HG02884 (cell line): ENCODE measurements around the gene ENPP4.
A peak's percentile ranks its signal among the peaks of the same experiment; 100 is the strongest.
"Not testable (repeated sequence)": the region's sequence is repeated elsewhere in the genome, so short reads cannot be mapped to it uniquely, and the experiment has no call there.

ENCODE experiments used
- ATAC-seq: cut with Tn5 transposase; IDR thresholded peaks from one replicate; pipeline ENCODE4 v1.9.1; 2021; ENCODE audit warnings: mild to moderate bottlenecking, moderate library complexity; ENCODE audit not compliant: unreplicated experiment

The ENPP4 gene, protein sequence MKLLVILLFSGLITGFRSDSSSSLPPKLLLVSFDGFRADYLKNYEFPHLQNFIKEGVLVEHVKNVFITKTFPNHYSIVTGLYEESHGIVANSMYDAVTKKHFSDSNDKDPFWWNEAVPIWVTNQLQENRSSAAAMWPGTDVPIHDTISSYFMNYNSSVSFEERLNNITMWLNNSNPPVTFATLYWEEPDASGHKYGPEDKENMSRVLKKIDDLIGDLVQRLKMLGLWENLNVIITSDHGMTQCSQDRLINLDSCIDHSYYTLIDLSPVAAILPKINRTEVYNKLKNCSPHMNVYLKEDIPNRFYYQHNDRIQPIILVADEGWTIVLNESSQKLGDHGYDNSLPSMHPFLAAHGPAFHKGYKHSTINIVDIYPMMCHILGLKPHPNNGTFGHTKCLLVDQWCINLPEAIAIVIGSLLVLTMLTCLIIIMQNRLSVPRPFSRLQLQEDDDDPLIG

DNA sequence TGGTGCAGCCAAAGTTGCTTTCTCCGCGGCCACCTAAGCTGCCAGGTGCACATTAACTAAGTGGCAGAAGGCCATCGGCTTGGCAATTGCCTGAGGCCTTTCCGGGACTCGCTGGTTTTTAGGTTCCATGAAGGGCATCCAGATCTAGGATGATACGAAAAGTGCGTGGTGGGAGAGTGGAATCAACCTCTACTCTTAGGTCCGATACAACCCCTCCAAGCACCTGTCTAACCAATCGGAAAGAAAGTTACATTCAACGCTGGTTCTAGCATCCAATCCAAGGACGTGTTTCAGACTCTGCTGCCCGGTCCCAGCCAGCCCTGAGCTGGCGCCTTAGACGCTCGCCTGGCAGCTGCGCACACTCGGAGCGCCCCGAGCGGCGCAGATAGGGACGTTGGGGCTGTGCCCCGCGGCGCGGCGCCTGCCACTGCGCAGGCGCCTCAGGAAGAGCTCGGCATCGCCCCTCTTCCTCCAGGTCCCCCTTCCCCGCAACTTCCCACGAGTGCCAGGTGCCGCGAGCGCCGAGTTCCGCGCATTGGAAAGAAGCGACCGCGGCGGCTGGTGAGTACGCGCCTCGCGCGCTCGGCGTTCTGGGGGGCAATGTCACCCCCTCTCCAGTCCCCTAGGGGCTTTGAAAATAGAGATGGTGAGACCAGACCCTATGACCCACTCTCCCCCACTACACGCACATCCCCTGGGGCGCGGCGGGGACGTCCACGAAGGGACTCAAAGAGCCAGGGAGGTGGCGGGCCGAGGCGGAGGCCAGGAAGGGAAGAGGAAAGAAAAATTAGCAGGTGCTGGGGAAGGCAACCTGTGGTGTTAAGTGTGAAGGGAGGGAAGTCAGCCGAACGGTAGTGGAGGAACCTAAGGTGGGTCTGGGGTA is at the start of gene ENPP4:
Gene ENPP4 (plus strand): TSS at position 361 of the 883 bp plus-strand sequence. CDS start 9,595 bp downstream, outside the sequence.
- ATAC-seq: peak; percentile 91

- ATAC-seq: no peak
Observed at GRCh38 chr6:46080111-46080510, 49.7 kb upstream of the ENPP4 start.

DNA sequence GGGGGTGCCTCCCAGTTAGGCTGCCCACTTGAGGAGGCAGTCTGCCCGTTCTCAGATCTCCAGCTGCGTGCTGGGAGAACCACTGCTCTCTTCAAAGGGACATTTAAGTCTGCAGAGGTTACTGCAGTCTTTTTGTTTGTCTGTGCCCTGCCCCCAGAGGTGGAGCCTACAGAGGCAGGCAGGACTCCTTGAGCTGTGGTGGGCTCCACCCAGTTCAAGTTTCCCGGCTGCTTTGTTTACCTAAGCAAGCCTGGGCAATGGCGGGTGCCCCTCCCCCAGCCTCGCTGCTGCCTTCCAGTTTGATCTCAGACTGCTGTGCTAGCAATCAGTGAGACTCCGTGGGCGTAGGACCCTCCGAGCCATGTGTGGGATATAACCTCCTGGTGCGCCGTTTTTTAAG is 44.1 kb upstream of the ENPP4 start:
- not testable (repeated sequence) for ATAC-seq

GRCh38 chr6:46090115-46091079 is 39.4 kb upstream of the ENPP4 start:
- ATAC-seq: no peak

DNA sequence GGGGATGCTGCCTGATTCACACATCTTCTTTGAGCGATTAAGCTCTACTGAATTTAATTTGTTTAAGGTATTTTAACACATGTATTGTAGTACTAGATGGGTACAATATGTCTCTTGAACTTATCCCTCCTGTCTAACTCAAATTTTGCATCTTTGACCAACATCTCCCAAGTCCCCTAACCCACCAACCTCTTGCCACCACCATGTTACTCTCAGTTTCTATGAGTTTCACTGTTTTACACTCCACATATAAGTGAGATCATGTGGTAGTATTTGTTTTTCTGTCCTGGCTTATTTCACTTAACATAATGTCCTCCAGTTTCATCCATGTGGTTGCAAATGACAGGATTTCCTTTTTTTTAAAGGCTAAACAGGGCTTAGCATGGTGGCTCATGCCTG is 38.7 kb upstream of the ENPP4 start:
- ATAC-seq: no peak

GRCh38 chr6:46095251-46095650 is 34.5 kb upstream of the ENPP4 start:
- ATAC-seq: no peak

GRCh38 chr6:46097366-46097765 is 32.4 kb upstream of the ENPP4 start:
- no peak for ATAC-seq

DNA sequence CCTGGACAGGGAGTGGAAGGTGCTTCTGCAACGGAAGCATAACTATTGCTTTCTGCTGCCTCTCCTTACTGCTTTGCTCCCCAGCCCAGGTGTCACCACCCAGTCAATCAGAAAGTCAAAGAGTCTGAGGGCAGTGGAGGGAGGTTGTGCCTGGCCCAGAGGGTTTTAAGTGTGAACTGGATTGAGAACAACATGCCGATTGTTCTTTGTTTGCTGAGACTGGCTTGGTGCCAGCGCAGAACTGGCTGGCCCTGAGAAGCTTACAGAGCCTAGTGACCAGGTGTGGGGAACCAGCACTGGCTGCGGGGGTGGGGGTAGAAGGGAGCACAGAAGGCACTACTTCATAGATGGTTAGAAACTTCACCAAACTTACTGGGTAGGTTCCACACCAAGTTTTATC is 31.1 kb upstream of the ENPP4 start:
- ATAC-seq: no peak

DNA sequence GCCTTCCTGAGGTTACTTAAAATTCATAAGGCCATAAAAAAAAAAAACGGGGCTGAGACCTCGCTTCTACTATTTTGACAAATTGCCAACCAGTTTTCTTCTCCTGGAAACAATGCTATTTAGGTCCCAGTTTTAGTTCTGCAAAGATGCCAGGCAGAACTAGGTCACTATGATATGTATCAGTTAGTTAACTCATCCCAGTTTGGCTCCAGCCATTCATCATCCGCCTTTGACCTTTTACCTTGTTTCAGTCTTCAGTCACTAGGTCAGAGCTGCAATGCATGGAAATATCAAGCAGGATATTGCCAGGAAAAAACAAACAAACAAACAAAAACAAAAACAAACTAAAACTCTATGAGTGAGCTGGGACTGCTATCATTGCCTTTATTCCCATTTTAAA is 29.8 kb upstream of the ENPP4 start:
- ATAC-seq: no peak

GRCh38 chr6:46102123-46102522 is 27.7 kb upstream of the ENPP4 start:
- ATAC-seq: no peak

DNA sequence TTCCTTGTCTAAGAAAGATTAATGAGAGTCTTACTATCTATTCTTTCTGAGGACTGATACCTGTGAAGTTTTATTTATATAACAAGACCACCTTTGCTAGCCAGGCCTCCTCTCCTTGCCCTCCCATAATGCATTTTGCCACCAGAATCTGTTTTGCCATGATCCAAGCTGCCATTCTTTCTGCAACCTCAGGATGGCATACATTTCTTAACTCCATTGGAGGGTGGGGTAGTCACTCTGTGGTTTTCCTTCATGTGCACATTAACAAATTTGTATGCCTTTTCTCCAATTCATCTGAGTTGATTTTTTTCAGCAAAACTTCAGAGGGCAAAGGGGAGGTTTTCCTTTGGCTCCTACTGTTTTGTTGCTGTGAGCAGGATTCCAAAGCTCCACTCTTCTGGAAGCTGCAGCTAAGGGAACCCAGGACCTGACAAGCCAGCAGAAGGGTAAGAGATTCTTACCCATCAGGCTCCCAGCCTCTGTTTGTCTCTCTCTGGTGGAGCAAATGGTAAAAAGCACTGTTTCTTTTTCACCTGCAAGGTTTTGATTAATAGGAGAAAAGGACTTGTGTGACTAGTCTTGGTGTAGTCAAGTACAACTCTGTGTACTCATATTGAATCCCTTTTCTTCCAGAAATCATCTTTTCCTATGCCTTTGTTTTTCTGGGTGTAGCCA is 26.2 kb upstream of the ENPP4 start:
- no peak for ATAC-seq

DNA sequence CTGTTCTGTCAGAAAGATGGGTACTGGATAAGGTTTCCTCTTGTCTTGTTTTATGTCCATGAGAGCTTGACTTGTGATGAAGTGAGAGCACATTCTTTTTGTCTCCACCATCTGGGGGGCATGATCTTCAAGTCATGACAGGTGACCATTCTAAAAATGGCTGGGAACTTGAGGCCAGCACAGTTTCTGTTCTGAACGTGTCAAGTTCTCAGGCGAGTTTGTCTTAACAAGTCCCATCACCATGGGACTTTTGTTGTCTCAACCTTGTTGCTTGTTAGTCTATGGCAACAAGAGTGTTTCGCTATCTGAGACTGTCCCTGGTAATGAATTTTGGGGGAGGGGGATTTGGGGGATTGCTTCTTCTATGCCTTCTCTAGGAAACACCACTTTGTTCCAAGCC is 25.6 kb upstream of the ENPP4 start:
- ATAC-seq: no peak

- ATAC-seq: no peak
Observed at GRCh38 chr6:46105568-46105967, 24.2 kb upstream of the ENPP4 start.

GRCh38 chr6:46113370-46113769 is 16.4 kb upstream of the ENPP4 start:
- ATAC-seq: no peak

DNA sequence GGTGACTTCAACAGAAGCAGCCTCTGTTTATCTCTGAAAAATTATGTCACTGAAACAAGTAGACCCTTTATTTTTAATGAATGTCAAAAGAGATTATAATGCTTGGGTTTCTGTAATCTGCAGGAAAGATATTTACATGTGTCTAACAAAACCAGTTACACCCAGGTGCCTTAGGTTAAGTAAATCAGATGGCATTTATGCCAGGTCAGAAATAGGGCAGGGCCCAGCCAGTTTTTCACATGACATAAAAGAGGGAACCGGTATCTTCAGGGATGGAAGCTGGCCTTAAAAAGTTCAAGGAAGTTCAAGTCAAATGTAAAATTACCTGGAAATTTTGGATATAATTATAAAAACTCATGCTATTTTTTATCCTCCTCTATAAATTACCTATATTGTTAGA is 14.2 kb upstream of the ENPP4 start:
- ATAC-seq: no peak

- no peak for ATAC-seq
Observed at GRCh38 chr6:46116289-46116688, 13.5 kb upstream of the ENPP4 start.

GRCh38 chr6:46118157-46118556 is 11.6 kb upstream of the ENPP4 start:
- no peak for ATAC-seq

- ATAC-seq: no peak
Observed at GRCh38 chr6:46118836-46119235, 11.0 kb upstream of the ENPP4 start.

DNA sequence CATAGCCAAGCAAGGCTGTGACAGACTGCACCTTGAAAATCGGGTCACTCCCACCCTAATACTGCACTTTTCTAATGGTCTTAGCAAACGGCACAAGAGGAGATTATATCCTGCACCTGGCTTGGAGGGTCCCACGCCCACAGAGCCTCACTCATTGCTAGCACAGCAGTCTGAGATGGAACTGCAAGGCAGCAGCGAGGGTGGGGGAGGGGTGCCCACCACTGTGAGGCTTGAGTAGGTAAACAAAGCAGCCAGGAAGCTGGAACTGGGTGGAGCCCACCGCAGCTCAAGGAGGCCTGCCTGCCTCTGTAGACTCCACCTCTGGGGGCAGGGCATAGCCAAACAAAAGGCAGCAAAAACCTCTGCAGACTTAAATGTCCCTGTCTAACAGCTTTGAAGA is 10.1 kb upstream of the ENPP4 start:
- not testable (repeated sequence) for ATAC-seq

GRCh38 chr6:46128476-46128875 is 1.3 kb upstream of the ENPP4 start:
- no peak for ATAC-seq
